VCaP (cell line): ENCODE results near the gene TTYH2.

Experiments used
- H3K27ac ChIP-seq: fragments of 450-650 bp; 2 replicates; pipeline ENCODE4 v1.5.1; 2017
- TF ChIP-seq, protein P1 (sequence below): fragments of 450-650 bp; conservative IDR thresholded peaks from 2 replicates; pipeline ENCODE4 v1.5.1; 2017; ENCODE audit warnings: mild to moderate bottlenecking, moderate library complexity

The TTYH2 gene

DNA sequence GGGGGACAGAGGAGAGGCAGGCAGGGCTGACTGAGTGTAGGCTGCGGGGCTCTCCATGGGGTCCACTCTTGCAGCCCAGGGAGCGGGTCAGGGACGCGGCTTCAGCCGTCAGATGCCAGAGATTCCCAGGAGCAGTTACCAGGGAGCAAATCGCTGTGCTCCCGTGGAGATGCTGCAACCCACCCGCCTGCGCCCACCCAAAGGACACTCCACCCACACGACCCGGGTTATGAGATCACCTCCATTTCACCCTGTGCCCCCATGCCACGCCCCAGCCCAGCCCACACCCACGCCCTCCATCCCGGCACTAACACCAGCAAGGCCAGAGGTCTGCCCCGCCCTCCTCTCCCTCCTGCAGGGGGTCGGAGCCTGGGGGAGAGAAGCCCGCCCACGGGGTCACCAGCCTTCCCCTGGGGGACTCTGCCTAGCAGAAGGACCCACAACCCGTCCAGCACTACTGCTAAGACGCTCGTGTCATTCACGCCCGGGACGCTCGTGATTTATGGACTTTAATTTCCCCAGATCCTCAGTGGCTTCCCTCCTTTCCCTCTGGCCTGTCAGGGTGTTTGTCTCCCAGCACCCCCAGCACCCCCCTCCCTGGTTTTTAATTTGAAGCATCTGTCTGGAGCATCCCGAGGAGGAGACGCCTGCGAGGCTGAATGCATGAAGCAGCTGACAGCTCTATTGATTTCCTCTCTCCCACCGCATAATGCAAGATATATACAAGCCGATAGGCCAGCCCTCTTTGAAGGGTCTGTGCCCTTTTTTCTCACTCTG lies 16.6 kb upstream of the TTYH2 start:
- no peak overlapping the region for H3K27ac ChIP-seq
- TF ChIP-seq, protein P1, sequence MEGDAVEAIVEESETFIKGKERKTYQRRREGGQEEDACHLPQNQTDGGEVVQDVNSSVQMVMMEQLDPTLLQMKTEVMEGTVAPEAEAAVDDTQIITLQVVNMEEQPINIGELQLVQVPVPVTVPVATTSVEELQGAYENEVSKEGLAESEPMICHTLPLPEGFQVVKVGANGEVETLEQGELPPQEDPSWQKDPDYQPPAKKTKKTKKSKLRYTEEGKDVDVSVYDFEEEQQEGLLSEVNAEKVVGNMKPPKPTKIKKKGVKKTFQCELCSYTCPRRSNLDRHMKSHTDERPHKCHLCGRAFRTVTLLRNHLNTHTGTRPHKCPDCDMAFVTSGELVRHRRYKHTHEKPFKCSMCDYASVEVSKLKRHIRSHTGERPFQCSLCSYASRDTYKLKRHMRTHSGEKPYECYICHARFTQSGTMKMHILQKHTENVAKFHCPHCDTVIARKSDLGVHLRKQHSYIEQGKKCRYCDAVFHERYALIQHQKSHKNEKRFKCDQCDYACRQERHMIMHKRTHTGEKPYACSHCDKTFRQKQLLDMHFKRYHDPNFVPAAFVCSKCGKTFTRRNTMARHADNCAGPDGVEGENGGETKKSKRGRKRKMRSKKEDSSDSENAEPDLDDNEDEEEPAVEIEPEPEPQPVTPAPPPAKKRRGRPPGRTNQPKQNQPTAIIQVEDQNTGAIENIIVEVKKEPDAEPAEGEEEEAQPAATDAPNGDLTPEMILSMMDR = no peak

DNA sequence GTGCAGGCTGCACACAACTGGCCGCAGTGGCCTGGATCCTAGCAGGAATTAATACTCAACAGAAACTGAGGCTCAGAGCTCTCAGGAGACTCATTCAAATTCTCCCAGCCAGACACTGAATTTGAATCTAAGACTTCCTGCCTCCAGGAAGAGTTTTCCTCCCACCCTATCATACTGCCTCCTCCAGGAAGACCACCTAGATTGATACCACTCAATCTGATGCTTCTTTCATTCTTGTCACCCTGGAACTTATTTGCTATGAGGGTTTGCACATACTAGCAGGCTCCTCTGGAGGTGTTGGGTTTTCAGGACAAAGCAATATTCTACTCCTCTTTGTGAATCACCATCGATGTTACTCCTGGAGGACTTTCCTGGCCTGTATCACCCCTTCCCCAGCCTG lies 15.6 kb upstream of the TTYH2 start:
- no peak overlapping the region for H3K27ac ChIP-seq
- TF ChIP-seq, protein P1 = no peak

DNA sequence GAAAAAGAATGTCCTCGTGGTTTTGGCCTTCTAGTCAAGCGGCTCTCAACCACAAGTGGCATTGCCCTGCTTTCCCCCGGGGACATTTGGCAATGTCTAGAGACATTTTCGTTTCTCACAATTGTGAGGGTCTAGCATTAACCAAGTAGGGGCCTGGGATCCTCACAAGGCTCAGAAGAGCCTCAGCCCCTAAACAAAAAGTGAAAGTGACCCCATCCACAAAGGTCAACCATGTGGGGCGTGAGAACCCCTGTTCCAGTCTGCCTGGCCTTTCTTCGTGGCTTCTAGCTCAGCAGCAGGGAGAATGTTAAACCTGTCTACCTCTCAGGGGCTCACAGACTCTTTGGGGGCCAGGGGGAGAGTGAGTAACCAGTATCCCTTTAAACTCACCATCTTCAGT lies 14.7 kb upstream of the TTYH2 start:
- H3K27ac ChIP-seq = no peak overlapping the region
- TF ChIP-seq, protein P1 = no peak

DNA sequence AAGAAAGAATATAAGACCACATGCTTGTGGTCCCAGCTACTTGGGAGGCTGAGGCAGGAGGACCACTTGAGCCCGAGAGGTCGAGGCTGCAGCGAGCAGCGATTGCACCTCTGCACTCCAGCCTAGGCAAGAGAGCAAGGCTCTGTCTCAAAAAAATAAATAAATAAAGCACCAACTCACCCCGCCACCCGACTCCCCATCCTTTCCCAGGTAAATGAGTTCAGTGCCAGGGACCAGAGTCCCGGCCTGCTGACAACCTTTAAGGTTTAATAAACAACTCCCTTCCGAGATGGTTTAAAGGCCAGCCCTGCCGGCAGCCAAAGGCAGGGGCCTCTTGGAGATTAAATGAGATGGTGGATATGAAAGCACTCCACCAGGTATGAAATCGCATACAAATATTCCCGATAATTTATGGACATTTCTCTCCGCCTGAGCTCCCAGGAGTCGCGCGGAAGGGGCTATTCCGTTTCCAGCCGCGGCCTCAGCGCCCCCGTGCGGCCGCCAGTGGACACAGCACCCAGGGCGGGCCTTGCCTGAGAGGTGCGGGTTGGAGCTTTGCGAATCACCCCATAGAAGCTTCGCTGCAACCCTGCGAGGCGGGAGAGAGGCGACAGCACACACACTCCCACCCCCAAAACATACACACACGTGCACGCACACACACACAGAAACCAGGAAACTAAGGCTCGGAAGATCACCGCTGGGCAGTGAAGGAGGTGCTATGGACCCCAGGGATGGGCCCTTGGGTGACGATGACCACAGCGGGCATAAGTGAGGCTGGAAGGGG lies 13.9 kb upstream of the TTYH2 start:
- H3K27ac ChIP-seq = peak overlapping the region; percentile 14; the same call in 1 of the 2 replicates
- TF ChIP-seq, protein P1 = peak; percentile 98

DNA sequence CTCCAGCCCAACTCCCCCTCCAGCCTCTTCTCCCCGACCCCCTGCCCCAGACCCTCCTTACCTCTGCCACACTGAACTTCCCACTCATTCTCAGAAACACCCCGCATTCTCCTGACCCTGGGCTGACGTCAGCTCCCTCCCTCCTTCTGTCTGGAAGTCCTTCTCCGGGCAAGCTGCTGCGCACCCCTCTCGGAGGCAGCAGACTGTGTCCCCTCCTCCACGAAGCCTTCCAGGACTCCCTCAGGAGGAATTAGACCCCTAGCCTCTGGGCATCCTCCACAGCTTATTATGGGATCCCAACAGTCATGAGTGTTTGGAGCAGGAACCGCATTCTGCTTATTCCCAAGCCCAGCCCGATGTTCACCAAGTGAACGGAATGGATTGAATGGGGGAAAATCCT lies 13.3 kb upstream of the TTYH2 start:
- TF ChIP-seq, protein P1 = no peak
- no peak overlapping the region for H3K27ac ChIP-seq

DNA sequence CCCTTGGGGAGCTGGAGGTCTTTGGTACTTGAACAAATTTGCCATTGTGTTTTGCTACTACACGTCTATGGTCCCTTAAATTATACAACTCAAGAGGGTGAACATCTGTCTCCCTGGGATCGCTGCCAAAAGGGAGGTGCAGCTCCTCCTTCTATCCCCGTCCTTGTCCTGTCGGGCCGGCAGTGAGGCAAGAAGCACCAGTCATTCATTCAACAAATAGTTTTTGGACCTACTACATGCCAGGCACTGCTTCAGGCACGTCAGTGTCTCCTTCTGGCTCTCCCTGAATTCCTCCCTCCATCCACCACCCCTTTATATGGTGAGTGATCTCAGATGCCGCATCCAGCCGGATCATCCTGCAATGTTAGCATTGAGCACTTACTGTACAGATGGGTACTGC lies 12.1 kb upstream of the TTYH2 start:
- TF ChIP-seq, protein P1 = no peak
- no peak overlapping the region for H3K27ac ChIP-seq

DNA sequence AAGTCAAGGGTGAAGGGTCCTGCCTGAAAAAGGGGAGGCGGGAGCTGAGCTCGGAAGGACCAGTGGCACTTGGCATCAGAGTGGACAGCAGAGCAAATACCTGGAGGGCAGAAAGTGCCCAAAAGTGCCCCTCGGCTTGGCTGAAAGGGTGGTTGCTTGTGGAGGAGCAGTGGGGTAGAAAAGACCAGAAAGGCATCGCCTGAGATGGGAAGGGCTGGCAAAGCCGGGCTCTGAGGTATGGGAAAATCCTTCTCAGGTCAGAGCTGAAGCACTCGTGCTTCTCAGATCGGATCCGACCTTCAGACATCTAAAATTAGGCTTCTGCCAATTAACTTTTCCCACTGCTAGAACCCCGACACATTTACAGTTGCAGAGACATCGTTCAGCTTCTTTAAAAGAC lies 11.4 kb upstream of the TTYH2 start:
- TF ChIP-seq, protein P1 = no peak
- H3K27ac ChIP-seq = no peak overlapping the region
